ENCODE data around the gene DAPK2. TPM values are rescaled to one million over a fixed set of nuclear protein-coding genes. Genes with fewer than 3 reads are reported as not detected.

Gene DAPK2
- total and polyA plus RNA-seq, 2 experiments from 2014 or later, result 0.51 to 1.4 TPM

GRCh38 chr15:63986751-63987341 is 59.4 kb downstream of the DAPK2 start:
- no peak overlapping the region for H3K4me3 ChIP-seq
- H3K27me3 ChIP-seq, result no peaks in the 10 kb centered on the region
- no peaks in the 10 kb centered on the region for H3K9me3 ChIP-seq (ENCODE audit: low read depth)
- H3K36me3 ChIP-seq, result no peaks in the 10 kb centered on the region
- H3K27ac ChIP-seq, result no peak overlapping the region
- no peak for TF ChIP-seq CTCF (IDR thresholded peaks at IDR 0.05; ENCODE audit: low read depth, low read length)
- H3K4me1 ChIP-seq (ENCODE audit: low read depth), result peaks cover 9% of the 10 kb centered on the region
- DNase-seq (ENCODE audit: low read depth in 1 of 2, low spot score in 1 of 2), result no peak

- H3K36me3 ChIP-seq, result no peaks in the 10 kb centered on the region
- DNase-seq (ENCODE audit: low read depth in 1 of 2, low spot score in 1 of 2), result no peak
- no peaks in the 10 kb centered on the region for H3K27me3 ChIP-seq
- no peak for TF ChIP-seq CTCF (IDR thresholded peaks at IDR 0.05; ENCODE audit: low read depth, low read length)
- H3K9me3 ChIP-seq (ENCODE audit: low read depth), result no peaks in the 10 kb centered on the region
- H3K4me3 ChIP-seq, result no peak overlapping the region
- H3K27ac ChIP-seq, result no peak overlapping the region
- peaks cover 9% of the 10 kb centered on the region for H3K4me1 ChIP-seq (ENCODE audit: low read depth)
Measured at GRCh38 chr15:63986185-63986680, 60.1 kb downstream of the DAPK2 start.

GRCh38 chr15:63985221-63986184 is 60.8 kb downstream of the DAPK2 start:
- no peak overlapping the region for H3K4me3 ChIP-seq
- H3K36me3 ChIP-seq, result no peaks in the 10 kb centered on the region
- peak overlapping the region; percentile 12 for H3K27ac ChIP-seq
- peaks cover 9% of the 10 kb centered on the region for H3K4me1 ChIP-seq (ENCODE audit: low read depth)
- no peaks in the 10 kb centered on the region for H3K9me3 ChIP-seq (ENCODE audit: low read depth)
- TF ChIP-seq CTCF (IDR thresholded peaks at IDR 0.05; ENCODE audit: low read depth, low read length), result no peak
- no peaks in the 10 kb centered on the region for H3K27me3 ChIP-seq
- DNase-seq (ENCODE audit: low read depth in 1 of 2, low spot score in 1 of 2), result peak in 1 of 2 donors; percentile 48

- Histone ChIP-seq H3K36me3 (no peaks in the 10 kb centered on the region), H3K9me3 (ENCODE audit: low read depth) (no peaks in the 10 kb centered on the region), H3K27me3 (no peaks in the 10 kb centered on the region), H3K4me1 (ENCODE audit: low read depth) (peaks cover 9% of the 10 kb centered on the region), H3K27ac (no peak overlapping the region), H3K4me3 (no peak overlapping the region)
- no peak for TF ChIP-seq CTCF (IDR thresholded peaks at IDR 0.05; ENCODE audit: low read depth, low read length)
- no peak for DNase-seq (ENCODE audit: low read depth in 1 of 2, low spot score in 1 of 2)
Measured at GRCh38 chr15:63984331-63984730, 62.0 kb downstream of the DAPK2 start.

- H3K36me3 ChIP-seq, result no peaks in the 10 kb centered on the region
- DNase-seq (ENCODE audit: low read depth in 1 of 2, low spot score in 1 of 2), result no peak
- H3K27ac ChIP-seq, result no peak overlapping the region
- no peak overlapping the region for H3K4me3 ChIP-seq
- TF ChIP-seq CTCF (IDR thresholded peaks at IDR 0.05; ENCODE audit: low read depth, low read length), result peak; percentile 16
- peaks cover 17% of the 10 kb centered on the region for H3K4me1 ChIP-seq (ENCODE audit: low read depth)
- H3K27me3 ChIP-seq, result no peaks in the 10 kb centered on the region
- H3K9me3 ChIP-seq (ENCODE audit: low read depth), result no peaks in the 10 kb centered on the region
Measured at GRCh38 chr15:63983061-63983711, 63.1 kb downstream of the DAPK2 start.

Data from cardiac muscle cell (in vitro differentiated cells and primary cell).